Measurements from ENCODE around the gene PANX2.
"Not testable (repeated sequence)": the region's sequence is repeated elsewhere in the genome, so short reads cannot be mapped to it uniquely, and the experiment has no call there.

Gene PANX2

DNA sequence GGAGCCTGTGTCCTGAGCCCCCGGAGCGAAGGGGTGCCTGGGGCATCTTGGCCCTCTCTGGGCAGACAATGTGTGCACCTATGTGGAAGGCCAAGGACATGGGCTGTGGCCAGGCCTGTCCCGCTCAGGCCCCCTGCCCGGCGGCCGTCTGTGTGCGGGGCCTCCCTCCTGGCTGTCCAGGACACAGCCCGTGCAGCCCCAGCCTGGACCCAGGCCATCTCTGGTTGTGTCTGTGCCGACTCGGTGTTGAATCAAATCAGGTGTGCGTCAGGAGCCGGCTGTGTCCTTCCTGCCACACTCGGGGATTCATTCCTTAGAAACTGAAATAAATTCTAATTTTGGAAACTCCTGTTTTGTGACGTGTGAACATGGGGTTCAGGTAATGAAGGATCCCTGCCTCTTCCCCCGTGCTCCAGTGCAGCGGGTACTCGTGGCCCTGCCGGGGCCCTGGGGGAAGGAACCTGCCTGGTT lies 28.8 kb downstream of the PANX2 start:
- no peak for DNase-seq (ENCODE audit: low spot score)

DNA sequence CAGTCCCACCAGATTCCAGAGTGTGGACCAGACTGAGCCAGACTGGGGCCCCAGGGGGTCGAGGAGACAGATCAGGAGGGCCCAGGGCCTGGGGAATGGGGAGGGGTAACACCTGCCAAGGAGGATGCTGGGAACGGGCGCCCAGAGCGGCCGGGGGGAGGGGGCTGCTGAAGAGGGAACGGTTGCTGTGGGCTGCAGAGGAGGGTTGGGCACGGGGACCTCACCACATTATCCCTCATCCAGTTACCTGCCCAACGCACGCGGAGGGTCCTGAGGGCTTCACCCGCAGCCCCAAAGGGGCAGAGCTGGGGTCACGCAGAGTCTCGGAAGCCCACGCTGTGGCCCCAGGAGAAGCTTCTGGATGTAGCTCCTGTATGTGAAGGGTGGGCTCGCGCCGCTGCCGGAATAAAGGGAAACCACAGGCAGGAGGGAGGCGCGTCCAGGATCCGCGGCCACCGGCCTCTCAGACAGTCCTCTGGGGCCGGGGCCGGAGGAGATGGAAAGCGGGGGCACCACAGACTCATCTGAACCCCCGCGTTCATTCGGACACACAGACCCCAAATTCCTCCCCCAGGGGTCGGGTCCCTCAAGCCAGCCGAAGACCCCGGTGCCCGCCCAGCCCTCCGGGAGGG lies 29.4 kb downstream of the PANX2 start:
- peak; percentile 45 for DNase-seq (ENCODE audit: low spot score)

DNA sequence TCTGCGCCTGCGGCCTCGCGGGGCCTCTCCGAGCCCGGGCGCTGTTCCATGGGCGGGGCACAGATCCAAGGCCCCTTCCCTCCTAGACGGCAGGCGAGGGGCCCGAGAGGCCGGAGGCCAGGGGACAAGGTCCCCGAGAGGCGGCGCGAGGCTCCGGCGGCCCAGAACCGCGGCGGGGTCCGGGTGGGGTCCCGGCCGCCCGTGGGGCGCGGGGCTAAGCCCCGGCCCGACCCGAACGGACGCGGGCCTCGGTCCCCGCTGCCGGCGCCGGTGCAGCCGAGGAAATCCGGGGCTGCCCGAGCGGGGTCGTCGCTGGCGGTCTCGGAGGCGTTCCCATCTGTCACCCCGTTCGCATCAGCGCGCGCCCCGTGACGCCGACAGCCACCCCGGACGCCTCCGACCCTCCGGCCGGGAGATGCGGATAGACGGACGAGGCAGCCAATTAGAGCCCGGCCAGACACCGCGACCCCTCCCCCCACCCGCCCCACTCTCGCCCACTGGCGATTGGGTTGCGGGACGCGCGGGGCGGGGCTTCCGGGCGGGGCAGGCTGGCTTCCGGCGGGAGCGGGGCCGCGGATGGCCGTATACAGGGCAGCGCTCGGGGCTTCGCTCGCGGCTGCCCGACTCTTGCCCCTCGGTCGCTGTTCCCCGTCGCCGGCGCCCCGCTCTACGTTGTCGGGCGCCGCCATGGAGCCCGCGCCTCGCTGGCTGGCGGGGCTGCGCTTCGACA lies 30.1 kb downstream of the PANX2 start, which contains the start of gene SELENOO:
SELENOO (plus strand) TSS at position 551 of the 730 bp plus-strand sequence; CDS start at position 577, 26 bp downstream.
- peak; percentile 99 for DNase-seq (ENCODE audit: low spot score)

DNA sequence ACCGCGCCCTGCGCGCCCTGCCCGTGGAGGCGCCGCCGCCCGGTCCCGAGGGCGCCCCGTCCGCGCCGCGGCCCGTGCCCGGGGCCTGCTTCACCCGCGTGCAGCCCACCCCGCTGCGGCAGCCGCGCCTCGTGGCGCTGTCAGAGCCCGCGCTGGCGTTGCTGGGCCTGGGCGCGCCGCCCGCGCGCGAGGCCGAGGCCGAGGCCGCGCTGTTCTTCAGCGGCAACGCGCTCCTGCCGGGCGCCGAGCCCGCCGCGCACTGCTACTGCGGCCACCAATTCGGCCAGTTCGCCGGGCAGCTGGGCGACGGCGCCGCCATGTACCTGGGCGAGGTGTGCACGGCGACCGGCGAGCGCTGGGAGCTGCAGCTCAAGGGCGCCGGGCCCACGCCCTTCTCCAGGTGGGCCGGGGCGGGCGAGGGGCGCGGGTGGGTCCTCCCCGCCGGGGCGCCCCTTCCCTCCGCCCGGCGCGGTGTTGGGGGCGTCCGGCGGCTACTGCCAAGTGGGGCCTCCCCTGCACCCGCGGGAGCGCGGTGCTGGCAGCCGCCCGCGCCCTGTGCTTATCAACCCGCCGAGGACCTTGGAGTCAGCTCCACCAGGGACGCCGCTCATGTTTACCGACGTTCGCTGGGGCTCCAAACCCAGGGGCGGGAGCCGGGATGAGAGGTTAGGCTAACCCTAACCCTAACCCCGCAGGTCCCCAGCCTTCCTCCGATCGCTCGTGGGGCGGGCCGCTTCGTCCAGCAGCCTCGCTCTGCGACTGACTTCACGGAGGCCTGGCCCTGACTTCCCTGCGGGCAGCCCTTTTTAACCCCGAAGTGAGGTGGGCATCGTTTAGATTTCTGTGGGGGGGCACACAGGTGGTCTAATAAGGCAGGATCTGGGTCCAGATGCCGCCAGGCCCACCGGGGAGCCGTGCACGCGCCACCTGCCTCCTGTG lies 30.9 kb downstream of the PANX2 start:
- DNase-seq (ENCODE audit: low spot score), result peak; percentile 66

DNA sequence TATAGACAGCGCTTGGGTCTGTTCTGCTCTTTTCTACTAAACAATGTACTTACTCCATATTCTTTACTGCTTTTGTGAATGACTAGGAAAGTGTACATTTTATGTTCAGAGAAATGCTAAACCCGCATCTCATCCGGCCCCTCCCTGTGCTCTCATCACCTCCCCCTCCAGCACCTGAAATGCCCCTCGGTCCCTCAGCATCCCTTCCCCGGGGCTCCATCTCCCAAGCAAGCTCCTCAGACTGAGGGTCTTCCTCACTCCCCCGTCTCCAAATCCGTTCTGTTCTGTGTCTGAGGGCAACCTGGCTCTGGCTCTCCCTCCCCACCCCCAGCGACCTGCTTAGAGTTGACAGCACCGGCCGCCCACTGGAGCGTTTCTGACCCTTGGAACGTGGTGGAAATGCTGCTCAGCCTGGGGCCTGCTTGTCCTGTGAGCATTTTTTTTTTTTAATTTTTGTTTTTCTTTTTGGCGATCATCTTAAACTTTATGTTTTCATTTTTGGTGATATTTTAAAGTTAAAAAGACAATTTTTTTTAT lies 31.7 kb downstream of the PANX2 start:
- DNase-seq (ENCODE audit: low spot score), result no peak

DNA sequence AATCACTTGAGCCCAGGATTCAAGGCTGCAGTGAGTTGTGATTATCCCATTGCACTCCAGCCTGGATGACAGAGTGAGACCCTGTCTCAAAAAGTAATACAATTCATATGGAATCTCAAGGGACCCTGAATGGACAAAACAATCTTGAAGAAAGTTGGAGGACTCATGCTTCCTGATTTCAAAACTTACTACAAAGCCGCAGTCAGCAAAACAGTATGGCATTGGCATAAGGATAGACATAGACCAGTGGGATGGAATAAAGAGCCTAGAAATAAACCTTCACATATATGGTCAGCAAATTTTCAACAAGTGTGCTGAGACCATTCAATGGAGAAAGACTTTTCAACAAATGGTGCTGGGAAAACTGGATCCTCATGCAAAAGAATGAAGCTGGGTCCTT lies 32.8 kb downstream of the PANX2 start:
- no peak for DNase-seq (ENCODE audit: low spot score)

DNA sequence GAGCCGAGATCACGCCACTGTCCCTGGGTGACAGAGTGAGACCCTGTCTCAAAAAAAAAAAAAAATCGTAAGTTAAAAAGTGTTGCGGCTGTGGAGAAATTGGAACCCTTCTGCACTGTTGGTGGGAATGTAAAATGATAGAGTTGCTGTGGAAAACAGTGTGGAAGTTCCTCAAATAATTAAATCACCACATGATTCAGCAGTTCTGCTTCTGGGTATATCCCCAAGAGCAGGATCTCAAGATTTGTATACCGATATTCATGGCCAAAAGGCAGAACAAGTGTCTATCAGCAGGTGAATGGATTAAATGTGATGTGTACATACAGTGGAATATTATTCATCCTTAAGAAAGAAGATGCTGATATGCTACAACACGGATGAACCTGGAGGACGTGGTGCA lies 34.0 kb downstream of the PANX2 start:
- DNase-seq (ENCODE audit: low spot score), result no peak

DNA sequence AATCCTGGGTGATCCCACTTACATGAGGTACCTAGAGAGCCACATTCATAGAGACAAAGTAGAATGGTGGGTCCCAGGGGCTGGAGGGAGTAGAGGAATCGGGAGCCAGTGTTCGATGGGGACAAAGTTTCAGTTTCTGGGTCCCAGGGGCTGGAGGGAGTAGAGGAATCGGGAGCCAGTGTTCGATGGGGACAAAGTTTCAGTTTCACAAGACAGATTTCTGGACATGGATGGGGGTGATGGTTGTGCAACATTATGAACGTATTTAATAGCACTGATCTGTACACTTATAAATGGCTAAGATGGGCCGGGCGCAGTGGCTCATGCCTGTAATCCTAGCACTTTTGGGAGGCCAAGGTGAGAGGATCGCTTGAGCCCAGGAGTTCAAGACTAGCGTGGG lies 34.5 kb downstream of the PANX2 start:
- DNase-seq (ENCODE audit: low spot score), result not testable (repeated sequence)

DNA sequence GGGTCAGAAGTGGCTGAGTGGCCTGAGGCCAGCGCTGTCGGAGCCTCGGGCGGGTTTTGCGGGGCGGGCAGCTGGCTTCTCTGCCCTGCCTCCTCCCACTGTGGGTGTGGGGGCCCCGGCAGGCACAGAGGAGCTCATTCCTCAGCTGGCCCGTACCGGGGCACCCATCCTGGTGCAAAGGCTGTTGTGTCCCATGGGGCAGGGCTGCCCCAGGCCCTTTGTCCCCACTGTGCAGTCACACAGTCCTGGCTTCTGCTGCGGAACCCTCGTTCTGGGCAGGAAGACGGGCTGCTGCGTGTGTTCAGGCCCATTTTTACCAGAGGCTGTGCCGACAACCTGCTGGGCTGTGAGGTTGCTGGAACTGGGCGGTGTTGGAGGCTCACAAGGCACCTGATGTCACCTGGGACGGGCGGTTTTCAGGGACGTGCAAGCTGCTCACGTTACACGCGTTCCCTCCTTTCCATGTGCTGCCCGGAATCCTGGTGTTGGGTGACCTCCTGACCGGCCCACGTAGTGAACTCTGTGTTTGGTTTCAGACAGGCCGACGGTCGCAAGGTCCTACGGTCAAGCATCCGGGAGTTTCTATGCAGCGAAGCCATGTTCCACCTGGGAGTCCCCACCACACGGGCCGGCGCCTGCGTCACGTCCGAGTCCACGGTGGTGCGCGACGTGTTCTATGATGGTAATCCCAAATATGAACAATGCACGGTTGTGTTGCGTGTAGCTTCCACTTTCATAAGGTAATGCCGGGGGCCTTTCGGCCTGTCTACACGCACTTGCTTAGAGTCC lies 35.4 kb downstream of the PANX2 start:
- DNase-seq (ENCODE audit: low spot score), result no peak

DNA sequence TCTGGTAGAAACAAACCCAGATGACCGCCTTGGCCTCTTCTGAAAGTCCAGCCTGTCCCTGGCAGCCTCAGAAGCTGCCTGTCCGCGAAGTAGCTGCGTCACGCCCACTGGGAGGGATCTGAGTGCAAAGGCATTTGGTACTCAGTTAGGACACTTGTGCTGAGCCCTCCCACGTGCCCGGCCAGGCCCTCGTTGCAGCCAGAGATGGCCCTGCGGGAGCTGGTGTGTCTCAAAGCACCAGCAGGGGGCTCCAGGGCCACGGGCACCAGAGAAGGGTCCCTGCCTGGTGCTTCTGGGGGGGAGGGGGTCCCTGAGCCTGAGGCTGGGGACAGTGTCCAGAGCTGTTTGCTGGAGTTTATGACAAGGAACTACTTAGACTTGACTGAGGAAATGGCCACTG lies 36.1 kb downstream of the PANX2 start:
- DNase-seq (ENCODE audit: low spot score), result peak; percentile 87

DNA sequence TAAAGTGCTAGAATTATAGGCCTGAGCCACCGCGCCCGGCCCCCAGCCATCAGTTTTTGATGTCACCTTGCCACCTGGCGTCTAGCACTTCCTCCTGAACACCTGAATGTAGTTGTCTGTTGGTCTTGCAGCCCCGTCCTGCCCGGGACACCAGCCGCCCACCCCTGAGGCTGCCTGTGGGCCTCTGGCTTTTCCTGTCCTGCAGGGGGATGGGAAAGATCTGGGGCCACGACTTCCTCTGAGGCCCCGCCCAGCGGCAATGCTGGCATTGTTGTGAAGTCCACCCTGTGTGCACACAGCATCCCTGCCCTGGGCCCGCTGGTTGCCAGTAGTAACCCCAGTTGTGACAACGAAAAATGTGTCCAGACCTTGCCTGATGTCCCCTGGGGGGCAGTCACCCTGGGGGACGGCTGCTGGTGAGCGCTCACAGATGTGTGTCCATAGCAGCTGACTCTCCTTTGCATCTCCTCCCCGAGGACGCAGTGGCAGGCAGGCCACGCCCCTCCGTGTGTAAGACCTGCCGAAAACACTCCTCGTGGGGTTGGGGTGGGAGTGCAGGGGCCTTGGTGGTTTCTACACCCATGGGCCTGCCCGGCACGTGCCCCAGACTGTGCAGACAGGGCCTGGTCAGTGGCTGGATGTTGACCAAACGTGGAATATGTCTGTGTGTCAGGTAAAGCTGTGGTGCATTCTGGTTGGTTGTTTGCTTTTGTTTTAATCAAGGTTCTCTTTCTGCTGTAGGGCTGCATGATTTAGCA lies 37.0 kb downstream of the PANX2 start:
- no peak for DNase-seq (ENCODE audit: low spot score)

DNA sequence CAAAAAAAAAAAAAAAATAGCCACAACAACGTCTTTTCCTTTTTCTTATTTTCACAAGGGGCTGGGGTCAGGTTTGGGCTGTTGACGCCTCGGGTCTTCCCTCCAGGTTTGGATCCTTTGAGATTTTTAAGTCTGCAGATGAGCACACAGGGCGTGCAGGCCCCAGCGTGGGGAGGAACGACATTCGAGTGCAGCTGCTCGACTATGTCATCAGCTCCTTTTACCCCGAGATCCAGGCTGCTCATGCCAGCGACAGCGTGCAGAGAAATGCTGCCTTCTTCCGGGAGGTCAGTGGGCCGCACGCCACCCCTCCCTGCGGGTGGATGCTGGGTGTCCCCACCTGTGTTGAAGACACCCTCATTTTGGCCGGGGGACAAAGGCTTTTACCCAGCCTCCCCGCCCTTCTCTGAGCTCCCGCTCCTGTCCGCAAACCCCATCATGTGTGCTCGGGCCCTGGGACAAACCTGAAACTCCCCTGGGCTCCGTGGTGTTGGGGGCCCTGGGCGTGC lies 38.0 kb downstream of the PANX2 start:
- DNase-seq (ENCODE audit: low spot score), result no peak

DNA sequence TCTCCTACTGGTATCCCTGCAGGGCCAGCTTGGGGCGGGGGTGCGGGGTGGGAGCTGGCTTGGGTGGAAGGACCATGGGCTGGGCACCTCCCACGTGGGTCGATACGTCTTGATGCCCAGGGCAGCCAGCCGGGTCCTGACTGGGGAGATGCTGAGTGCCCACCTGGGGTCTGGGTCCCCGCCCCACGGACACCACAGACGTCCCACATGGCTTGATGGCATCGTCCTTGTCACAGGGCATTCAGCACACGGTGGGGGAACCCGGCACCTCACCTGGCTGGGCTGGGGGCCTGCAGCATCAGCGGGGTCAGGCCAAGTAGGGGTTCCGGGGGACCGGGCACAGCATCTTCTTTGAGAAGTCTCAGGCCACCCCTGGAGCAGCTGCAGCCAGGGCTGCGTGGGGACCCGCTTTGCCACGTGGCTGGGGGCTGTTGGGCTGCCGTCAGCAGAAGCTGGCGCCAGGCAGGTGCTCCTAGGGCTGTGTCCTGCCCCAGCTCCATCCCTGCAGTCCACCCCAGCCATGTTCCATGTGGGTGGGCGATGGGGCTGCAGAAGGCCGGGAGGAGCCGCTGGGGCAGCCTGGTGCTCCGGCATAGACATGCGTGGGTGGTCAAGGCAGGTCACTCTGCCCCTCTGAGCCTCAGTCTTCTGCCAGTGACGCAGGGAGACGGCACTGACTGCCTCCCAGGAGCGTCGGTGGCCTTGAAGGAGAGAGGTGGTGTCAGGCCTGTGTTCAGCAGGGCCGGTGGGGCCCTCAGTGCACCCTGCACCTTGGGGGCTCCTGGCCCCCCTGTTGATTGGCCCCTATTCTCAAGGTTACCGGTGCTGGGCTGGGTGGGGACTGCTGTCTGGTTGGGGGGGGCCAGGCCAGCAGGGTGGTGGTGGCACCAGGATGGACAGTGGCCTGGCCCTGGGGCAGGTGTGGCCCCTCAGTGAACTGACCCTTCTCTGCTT lies 38.7 kb downstream of the PANX2 start:
- DNase-seq (ENCODE audit: low spot score), result no peak

DNA sequence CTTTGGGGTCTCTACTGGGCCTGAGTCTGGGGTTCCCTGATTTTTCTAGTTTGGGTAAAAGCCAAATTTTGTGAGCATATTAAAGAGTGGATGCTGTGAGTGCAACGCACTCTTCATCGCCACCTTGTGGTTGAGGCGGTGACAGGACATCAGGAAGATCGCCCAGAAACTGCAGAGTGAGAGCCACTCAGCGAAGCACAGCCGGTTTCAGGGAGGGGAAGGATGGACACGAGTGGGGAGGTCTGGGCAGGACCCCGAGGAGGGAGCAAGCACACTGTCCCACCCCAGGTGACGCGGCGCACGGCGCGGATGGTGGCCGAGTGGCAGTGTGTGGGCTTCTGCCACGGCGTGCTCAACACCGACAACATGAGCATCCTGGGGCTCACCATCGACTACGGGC lies 39.4 kb downstream of the PANX2 start:
- DNase-seq (ENCODE audit: low spot score), result peak; percentile 88

DNA sequence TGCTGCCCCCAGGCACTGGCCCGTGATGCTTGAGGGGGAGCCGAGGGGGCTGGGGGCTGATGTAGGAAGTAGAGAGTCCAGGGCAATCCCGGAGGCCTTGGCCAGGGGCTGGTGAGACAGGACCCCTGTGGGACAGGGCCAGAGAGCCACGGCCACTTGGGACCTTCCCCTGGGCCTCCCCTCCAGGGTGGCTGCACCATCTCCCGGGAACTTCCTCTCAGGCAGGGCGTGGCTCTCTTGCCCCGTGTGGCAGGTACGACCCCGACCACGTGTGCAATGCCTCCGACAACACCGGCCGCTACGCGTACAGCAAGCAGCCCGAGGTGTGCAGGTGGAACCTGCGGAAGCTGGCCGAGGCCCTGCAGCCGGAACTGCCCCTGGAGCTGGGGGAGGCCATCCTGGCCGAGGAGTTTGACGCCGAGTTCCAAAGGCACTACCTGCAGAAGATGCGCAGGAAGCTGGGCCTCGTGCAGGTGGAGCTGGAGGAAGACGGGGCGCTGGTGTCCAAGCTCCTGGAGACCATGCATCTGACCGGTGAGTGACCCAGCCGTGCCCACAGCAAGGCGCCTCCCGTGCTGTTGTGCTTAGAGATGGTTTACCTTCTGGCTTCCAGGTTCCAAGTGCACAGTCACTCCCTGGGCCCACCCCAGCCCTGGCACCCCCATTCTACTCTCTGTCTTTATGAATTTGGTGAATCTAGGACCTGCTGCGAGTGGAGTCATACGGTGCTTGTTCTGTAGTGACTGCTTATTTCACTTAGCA lies 40.0 kb downstream of the PANX2 start:
- DNase-seq (ENCODE audit: low spot score), result no peak

DNA sequence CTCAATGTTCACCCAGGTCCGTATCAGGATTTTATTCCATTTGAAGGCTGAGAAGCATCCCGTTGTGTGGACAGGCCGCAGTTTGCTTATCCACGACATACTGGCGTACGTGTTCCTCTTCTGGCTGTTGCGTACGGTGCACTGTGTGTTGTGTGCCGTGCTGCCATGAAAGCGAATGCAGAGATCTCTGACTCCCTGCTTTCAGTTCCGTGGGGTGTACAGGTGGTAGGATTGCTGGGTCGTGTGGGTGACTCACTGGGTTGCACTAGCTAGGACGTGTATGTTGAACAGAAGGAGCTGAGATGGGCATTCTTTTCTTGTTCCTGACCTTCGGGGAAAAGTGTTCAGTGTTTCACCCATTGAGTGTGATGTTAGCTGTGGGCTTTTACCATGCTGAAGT lies 40.6 kb downstream of the PANX2 start:
- DNase-seq (ENCODE audit: low spot score), result no peak

DNA sequence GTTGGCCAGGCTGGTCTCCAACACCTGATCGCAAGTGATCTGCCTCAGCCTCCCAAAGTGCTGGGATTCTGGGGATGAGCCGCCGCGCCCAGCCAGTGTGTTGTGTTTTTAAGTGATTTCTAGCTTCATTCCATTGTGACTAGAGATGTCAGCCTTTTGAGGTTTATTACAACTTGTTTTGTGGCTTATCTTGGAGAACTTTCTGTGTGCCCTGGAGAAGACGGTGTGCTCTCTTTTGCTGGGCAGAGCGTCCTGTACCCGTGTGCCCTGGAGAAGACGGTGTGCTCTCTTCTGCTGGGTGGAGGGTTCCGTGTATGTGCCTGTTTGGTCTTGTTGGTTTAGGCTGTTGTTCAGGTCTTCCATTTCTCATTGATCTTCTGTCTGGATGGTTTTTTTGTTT lies 42.7 kb downstream of the PANX2 start:
- no peak for DNase-seq (ENCODE audit: low spot score)

DNA sequence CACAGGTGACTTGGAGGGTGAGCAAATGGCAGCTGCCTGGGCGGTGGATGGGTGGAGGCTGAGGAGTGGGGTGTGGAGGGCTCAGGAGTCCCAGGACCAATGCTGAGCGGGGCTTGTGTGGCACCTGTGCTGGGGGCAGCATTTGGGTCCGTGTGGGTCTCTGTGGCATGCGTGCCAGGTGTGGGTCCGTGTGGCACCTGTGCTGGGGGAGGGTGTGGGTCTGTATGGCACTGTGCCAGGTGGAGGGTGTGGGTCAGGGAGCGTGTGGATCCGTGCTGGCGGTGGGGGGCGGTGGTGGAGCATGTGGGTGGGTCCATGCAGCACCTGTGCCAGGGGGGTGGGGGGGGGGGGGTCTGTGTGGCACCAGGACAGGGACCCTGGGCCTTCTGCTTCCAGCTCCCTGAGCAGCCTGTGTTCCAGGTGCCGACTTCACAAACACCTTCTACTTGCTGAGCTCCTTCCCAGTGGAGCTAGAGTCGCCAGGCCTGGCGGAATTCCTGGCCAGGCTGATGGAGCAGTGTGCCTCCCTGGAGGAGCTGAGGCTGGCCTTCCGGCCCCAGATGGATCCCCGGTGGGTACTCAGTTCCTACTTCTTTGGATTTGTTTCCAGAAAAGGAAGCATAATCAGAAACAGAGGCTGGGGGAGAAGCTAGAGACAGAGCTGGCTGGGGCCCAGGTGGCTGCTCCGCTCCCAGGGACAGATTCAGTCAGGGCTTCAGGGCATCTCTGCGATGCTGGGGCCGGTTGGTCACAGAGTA lies 44.9 kb downstream of the PANX2 start:
- no peak for DNase-seq (ENCODE audit: low spot score)
